Measurements from ENCODE around the gene KLHL13.

DNA sequence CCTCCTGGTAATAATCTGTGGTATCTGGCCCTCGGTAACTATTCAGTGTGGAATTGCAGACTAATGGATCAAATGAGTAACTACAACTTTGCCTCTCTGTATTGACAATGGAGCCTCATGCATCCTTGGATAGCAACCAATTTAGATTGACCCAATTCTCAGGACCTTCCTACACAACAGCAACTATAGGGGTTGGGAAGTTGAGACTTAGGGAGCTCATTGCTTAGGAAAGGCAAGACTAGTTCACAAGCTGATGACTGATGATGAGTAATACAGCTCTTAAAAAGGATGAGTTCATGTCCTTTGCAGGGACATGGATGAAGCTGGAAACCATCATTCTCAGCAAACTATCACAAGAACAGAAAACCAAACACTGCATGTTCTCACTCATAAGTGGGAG, 47.5 kb upstream of the KLHL13 start:
- TF ChIP-seq ZNF274 (IDR thresholded peaks at IDR 0.05; ENCODE audit: low read depth, low read length) (no peak), YY1 (IDR thresholded peaks at IDR 0.05; ENCODE audit: insufficient read depth, insufficient read length) (no peak)

Measured in NT2/D1 (cell line).